Left ventricle myocardium inferior (tissue), 1 donor: ENCODE results near the gene EPN1. TPM values are rescaled to one million over a fixed set of nuclear protein-coding genes. Genes with fewer than 3 reads are reported as not detected.

Experiments
- DNase-seq: peaks from one replicate; pipeline ENCODE4 v3.0.0-alpha.2; 2020
- H3K27ac ChIP-seq: fragments of 200-600 bp; replicated peaks from 2 replicates; pipeline ENCODE4 v1.8.0; 2021
- H3K27me3 ChIP-seq: fragments of 200-600 bp; 2 replicates; pipeline ENCODE4 v1.8.0; 2021; ENCODE audit warnings: low read depth
- H3K36me3 ChIP-seq: fragments of 200-600 bp; 2 replicates; pipeline ENCODE4 v1.8.0; 2021
- H3K4me1 ChIP-seq: fragments of 200-600 bp; 2 replicates; pipeline ENCODE4 v1.8.0; 2021
- H3K4me3 ChIP-seq: fragments of 200-600 bp; 2 replicates; pipeline ENCODE4 v1.8.0; 2021; ENCODE audit warnings: mild to moderate bottlenecking, moderate library complexity
- H3K9me3 ChIP-seq: fragments of 200-600 bp; replicated peaks from 2 replicates; pipeline ENCODE4 v1.8.0; 2021
- intact Hi-C: fragments of 100-400 bp; cut with micrococcal nuclease; formaldehyde crosslinking; loops from one replicate; pipeline ENCODE4 v1.11.0; 2022
- total RNA-seq: library from RNA; stranded (reverse); fragmentation: NEBNext Ultra II Directional; extraction: Animal tissue kit (Norgen Biotek cat#: 25700); gene quantifications from one replicate; pipeline ENCODE4 v1.2.1, GENCODE V29; 2021
- TF ChIP-seq, protein P1 (sequence below): fragments of 200-600 bp; IDR thresholded peaks from 2 replicates; pipeline ENCODE4 v1.8.0; 2021; ENCODE audit warnings: antibody characterized with exemption, mild to moderate bottlenecking, borderline replicate concordance
- donor health status: DM: no; HTN: yes; CAD: no; lungs with severe emphysema.

EPN1 gene
- total RNA-seq, 1 donor from 2014 or later = 205 TPM

- TF ChIP-seq, protein P1, sequence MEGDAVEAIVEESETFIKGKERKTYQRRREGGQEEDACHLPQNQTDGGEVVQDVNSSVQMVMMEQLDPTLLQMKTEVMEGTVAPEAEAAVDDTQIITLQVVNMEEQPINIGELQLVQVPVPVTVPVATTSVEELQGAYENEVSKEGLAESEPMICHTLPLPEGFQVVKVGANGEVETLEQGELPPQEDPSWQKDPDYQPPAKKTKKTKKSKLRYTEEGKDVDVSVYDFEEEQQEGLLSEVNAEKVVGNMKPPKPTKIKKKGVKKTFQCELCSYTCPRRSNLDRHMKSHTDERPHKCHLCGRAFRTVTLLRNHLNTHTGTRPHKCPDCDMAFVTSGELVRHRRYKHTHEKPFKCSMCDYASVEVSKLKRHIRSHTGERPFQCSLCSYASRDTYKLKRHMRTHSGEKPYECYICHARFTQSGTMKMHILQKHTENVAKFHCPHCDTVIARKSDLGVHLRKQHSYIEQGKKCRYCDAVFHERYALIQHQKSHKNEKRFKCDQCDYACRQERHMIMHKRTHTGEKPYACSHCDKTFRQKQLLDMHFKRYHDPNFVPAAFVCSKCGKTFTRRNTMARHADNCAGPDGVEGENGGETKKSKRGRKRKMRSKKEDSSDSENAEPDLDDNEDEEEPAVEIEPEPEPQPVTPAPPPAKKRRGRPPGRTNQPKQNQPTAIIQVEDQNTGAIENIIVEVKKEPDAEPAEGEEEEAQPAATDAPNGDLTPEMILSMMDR = no peak
- Histone ChIP-seq H3K4me3 (peak overlapping the region; percentile 93), H3K4me1 (peaks cover 82% of the 10 kb centered on the region), H3K27me3 (no peaks in the 10 kb centered on the region), H3K36me3 (peaks cover 57% of the 10 kb centered on the region), H3K9me3 (no peaks in the 10 kb centered on the region), H3K27ac (peak overlapping the region; percentile 97)
- no peak for DNase-seq
- intact Hi-C loops = no loop called here
Measured at GRCh38 chr19:55677572-55678028, 2.6 kb downstream of the EPN1 start.

GRCh38 chr19:55678121-55678671, 3.2 kb downstream of the EPN1 start:
- TF ChIP-seq, protein P1 = no peak
- peak overlapping the region; percentile 97 for H3K27ac ChIP-seq
- peak; percentile 45 for DNase-seq
- peak overlapping the region; percentile 93 for H3K4me3 ChIP-seq
- no peaks in the 10 kb centered on the region for H3K27me3 ChIP-seq
- peaks cover 59% of the 10 kb centered on the region for H3K36me3 ChIP-seq
- no peaks in the 10 kb centered on the region for H3K9me3 ChIP-seq
- intact Hi-C loops = no loop called here
- peaks cover 78% of the 10 kb centered on the region for H3K4me1 ChIP-seq

- TF ChIP-seq, protein P1 = no peak
- Histone ChIP-seq H3K4me1 (peaks cover 77% of the 10 kb centered on the region), H3K36me3 (peaks cover 70% of the 10 kb centered on the region), H3K9me3 (no peaks in the 10 kb centered on the region), H3K27ac (no peak overlapping the region), H3K4me3 (no peak overlapping the region), H3K27me3 (no peaks in the 10 kb centered on the region)
- no peak for DNase-seq
- intact Hi-C loops = no loop called here
Measured at GRCh38 chr19:55679343-55680257, 4.6 kb downstream of the EPN1 start.

DNA sequence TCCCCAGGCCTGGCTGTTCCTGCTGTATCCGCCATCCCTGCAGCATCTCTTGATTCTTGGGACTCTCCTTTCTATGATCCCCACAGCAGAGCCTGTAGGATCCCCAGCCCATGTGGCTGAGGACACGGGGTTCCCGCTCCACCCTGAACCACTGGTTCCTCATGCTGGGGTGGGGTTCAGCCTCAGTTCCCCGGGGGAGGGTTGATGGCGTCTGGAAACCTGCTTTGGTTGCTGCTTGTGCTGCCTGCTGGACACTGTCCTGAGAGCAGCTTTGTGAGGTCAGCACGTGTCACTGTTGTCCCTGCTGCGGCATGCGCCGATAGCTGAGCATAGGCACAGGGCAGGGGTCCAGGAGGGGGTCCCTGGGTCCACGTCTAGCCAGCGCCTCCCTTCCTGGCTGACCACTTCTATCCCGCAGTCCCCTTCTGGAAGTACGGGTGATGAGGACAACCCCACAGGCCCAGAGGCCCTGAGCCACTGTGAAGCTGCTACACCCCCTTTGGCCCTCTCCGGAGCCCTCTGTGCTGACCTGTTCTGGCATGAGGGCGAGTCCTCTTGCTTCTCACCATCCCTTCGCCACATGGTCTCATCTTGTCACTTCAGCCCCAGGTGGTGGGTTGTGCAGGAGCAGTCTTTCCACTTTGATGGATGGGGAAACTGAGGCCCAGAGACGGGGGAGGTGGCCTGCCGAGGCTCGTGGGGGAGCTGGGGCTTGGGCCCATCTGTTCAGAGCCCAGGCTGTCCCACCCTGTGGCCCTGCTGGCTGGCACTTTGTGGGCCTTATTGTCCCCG, 5.5 kb downstream of the EPN1 start:
- no peak for DNase-seq
- TF ChIP-seq, protein P1 = no peak
- peaks cover 72% of the 10 kb centered on the region for H3K4me1 ChIP-seq
- no peak overlapping the region for H3K27ac ChIP-seq
- no peaks in the 10 kb centered on the region for H3K9me3 ChIP-seq
- intact Hi-C loops = no loop called here
- no peaks in the 10 kb centered on the region for H3K27me3 ChIP-seq
- peaks cover 79% of the 10 kb centered on the region for H3K36me3 ChIP-seq
- H3K4me3 ChIP-seq = no peak overlapping the region
